SW 1271 (cell line): ENCODE measurements around the gene KNDC1.
"Not testable (repeated sequence)": the region's sequence is repeated elsewhere in the genome, so short reads cannot be mapped to it uniquely, and the experiment has no call there.

Experiments used
- DNase-seq, 2 experiments: peaks; one replicate each; lab custom pipeline; 2025; lab: John Stamatoyannopoulos, UW

Gene KNDC1

DNA sequence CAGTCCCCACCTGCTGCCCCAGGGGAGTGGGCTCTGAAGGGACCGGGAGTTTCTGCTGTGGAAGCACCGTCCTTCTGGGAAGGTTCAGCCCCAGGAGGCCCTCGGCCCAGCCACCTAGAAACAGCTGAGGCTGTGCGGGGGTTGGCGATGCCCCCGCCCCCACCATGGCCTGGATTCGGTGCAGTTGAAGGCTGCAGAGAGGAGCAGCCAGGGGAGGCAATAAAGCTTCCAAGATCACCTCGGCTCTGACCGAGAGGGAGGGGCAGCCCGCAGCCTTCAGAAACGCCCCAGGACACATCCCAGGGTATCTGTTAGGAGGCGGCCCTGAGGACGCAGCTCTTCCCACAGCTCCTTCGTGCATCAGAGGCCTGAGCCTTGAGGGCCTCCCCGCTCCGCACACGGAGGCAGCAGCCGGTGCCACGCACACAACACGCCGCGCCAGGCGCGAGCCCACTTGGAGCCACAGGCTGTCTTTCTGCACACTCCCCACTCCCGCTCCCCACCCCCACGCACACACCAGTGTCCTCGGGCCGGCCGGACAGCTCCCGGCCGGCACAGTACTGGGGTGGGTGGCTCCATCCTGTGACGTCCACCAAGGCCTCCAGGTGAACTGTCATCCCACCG lies 1.6 kb downstream of the KNDC1 start:
- DNase-seq, result no peak

DNA sequence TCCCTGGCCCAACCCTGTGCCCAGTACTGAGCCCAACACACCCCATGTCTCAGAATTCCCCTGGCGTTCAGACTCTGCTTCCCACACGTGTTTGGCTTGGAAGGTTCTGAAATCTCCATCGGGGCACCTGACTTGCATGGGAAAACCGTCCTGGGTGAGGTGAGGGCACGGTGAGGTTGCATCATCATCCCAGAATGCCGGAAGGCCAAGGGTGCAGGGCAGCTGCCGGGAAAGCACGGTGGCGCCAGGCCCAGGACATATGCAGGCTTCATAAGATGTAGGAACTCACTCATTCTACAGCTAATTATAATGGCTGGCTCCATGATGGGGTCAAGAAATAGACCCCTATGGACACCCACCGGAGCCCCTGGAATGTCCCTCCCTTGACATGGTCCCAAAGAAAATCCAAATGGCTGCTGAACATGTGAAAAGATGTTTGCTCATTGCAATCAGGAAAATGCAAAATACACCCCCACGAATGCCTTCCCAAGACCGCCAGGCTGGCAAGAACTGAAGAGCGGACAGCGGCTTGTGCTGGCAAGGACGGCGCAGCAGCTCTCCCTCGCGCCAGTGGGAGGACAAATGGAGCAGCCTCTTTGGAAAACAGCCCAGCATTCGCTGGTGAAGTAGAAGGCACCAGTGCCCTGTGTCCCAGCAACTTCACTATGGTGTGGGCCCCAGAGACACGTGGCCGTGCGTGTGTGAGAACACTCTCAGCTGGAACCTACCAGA lies 2.3 kb downstream of the KNDC1 start:
- no peak for DNase-seq

DNA sequence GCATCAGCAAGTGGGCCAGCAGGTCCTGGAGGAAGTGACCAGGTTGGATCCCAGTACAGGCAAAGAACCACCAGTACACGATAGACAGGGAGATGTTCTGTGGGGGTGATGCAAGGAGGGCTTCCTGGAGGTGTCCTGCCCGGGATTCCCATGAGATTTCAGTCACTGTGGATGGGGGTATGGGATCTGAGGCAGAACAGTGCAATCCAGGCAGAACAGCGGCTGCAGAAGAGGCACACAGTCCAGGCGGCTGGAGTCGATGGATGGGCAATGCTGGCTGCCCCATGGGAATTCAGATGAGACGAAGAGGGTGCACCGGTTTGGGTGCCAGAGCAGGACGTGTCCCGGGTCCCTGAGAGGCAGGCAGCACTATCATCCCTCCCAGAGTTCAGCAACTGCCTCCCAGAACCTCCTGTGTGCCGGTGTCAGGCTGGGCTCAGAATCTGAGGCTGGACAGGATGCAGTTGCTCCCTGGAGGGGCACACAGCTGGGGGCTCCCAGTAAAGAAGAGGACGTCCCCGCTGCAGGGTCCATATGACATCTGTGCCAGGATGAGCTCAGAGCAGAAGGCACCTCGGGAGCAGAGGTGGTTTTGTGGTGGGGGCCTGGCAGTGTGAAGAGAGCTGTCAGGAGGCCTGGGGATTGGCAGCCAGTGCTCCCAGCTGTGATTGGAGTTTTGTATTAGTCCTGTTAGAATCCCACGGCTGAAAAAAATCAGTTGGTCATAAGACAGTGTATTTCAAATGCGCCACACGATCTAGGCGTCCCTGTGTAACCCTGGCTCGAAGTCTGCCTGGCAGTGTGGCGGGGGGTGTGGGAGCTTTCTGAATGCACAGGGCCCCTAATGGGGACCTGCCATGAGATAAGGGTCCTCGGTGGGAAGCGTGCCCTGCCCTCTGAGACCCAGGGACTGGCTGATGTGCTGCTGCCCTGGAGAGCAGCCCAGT lies 3.2 kb downstream of the KNDC1 start:
- no peak for DNase-seq

DNA sequence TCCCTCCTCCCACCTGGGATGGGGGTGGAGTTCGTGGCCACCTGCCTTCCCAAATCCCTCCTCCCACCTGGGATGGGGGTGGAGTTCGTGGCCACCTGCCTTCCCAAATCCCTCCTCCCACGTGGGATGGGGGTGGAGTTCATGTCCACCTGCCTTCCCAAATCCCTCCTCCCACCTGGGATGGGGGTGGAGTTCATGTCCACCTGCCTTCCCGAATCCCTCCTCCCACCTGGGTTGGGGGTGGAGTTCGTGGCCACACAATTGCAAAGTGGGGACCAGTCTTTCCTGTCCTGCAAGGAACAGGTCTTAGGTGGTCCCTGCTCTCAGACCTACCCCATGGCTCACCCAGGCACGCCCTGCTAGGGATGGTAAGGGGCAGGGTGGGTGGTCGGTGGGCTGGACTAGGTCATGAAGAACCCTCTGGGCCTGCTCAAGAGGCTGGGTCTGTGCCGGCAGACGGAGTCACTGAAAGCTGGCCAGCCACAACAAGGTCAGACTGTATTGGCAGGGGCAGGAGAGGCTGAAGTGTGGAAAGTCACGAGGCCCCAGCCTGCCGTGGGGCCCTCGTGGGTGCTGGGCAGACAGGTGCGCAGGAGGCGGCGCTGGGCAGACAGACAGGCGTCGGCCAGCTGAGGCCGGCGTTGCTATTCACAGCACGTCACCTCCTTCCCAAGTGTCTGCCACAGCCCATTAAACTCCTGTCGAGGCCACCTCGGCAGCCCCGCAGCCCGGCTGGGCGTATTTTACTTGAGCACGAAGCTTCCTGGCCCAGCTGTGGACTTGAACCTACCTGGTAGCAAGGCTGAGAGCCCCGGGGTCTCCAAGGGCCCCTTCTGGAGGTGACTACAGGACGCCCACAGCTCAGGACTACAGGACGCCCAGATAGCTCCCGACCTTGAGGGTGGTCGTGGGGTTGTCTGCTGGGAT lies 4.1 kb downstream of the KNDC1 start:
- DNase-seq, result no peak

DNA sequence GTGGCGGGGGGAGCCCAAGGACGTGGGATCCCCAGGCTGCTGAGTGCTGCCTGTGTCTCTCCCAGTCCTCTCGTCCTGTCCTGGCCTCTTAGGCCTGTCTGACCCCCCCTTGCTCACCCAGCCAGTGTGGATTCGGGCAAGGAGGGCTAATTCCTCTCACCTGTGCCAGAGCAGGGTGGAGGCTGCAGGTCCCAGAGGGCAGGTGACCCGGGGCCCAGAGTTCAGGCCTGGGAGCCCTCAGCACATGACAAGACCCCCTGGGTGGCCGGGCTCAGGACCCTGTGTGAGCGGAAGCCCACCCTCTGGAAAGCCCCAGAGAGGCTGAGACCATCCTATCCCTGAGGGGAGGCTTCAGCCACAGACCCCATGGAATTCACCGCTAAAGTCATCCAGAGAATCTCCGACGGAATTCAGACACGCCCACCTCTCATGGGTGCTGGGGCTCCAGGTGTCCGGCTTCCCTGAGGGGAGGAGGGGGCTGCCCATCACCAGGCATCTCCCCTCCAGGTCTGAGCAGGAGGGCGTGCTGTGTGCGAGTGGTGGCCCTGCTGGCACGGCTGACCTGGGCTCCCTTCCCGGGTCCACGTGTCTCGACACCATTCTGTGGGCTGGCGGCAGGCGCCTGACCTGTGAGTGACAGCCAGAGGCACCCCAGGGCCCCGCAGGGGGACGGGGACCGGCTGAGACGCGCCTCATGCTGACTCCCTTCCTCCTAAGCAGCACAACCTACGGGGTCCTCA lies 5.0 kb downstream of the KNDC1 start:
- no peak for DNase-seq

DNA sequence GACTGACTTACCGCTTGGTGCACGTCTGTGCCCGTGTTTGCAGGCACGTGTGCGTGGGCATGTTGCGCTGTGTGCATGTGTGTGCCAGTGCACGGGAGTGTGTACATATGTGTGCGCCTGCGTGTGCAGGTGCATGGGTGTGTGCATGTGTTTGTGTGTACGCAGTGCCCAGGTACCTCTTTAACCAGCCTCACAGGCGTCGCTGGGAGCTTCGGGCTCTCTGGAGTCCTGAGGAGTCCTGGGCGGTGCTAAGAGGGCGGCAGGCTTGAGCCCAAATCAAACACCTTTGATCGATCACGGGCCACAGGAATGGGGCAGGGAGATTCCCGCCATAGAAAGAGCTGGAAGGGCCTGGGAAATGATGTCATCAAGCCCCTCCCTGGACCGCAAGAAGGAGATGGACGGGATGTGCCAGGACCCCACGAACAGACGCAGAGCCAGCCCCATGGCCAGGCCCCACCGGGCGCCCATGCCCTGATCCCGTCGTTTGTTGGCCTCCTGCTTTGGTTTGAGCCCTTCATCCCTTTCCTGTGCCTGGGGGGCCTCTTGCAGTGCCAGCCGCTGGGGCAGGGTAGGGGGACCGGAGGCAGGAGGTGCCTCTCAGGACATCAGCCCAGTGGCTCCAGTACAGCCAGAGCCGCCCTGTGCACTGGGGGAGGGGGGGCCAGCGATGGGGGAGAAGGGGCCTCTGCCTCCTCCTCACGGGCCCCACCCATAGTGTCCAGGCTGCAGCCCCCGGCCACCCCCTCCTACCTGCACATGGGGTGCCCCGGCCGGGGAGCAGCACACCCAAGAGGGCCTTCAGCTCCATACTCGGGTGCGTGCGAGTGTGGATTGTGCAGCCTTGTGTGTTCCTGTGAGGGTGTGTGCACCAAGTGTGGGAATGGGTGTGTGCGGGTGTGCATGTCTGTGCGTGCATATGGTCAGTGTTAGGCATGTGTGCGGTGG lies 5.8 kb downstream of the KNDC1 start:
- no peak for DNase-seq

DNA sequence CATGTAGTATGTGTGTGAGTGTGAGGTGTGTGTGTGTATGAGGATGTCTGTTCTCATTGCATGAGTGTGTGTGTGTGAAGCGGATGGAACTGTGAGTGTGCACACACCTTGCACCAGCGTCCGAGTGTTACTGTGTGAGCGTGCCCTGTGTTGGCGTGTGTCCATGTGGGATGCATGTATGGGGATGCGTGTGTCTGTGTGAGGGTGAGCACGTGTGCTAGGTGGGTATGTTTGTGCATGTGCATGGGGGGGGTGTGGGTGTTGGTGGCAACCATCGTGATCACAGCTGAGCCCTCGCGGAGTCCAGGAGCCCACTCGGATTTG lies 6.4 kb downstream of the KNDC1 start:
- DNase-seq, result no peak

DNA sequence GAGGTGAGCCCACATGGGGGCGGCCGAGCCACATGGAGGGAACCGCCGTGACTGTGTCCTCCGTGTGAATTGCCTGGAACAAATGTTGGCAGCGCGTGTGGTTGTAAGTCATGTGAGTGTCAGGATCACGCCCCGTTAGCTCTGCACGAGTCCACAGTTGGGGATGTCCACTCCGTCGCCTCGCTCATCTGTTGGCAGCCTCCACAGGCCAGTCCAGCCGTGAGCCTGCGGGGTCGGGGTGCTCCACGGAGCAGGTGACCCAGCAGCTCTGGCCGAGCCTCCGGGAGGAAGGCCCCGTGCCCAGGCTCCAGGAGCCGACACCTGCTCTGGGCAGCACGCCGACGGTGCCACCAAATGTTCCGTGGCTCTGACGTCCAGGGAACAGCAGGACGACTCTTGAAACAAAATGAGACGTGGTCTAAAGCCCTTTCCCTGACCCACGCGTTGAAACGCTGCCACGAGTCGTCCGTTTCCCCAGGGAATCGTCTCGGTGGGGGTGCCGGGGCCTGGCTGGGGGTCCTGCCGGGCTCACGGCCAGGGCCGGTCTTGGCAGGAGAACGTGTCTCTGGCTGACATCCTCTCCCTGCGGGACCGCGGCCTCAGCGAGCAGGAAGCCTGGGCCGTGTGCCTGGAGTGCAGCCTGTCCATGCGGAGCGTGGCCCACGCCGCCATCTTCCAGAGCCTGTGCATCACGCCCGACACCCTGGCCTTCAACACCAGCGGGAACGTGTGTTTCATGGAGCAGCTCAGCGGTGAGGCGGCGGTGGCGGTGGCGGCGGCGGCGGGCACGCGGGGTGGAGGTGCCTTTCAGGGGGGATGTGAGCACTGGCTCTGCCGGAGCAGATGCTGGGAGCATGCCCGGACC lies 7.0 kb downstream of the KNDC1 start:
- no peak for DNase-seq

DNA sequence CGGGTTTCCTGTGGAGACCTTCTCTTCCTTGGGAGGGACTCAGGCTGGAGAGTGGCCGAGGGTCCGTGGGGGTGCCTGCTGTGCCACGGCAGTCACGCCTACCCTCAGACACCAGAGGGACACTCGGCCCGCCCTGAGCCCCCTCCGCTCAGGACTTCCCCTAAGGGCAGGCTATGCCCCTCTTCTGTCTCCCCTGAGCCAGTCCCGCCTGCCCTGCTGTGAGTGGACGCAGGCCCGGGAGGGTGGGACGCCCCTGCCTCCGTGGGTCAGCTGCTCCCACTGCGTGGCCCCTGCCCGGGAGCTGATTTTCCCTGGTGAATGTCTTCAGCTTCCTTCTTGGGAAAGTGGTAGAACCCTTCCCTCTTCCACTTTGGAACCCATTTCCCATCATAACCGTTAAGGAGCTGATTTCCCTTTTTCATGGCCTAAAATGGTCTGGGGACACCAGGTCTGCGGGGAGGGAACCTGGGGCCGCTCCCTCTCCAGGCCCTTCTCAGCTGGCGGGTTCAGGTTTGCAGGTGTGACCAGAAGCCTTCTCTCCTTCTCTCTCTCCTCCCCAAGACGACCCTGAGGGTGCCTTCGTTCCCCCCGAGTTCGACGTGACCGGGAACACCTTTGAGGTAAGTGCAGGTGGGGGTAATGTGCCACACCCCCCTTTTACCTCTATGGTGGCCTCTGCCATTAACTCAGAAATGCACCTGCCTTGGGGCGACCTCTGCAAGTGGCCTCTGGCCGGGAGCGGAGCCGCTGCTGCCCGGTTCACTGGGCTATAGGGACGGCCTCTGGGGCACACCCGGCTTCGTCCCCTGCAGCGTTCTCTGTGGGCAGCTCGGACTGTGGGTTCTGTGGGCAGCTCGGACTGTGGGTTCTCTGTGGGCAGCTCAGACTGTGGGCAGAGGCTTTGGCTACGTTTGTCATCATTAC lies 7.9 kb downstream of the KNDC1 start:
- no peak for DNase-seq

DNA sequence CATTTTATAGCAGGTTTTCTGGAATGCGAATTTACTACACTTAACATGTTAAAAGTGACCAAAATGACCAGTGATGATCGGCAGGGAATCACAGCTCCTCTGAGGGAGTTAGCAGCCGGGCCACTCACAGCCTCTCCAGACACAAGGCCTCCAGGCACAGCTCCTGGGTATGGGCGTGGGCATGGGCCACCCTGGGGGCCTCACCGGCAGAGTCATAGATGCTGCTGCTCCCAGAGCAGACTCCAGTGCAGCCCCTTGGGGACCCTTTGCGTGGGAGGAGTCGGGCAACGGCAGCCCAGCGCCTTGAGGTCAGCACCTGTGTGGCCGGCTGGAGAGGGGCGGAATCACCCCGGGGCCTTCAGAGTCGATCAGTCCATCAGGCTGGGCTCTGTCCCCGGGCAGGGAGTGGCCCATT lies 8.6 kb downstream of the KNDC1 start:
- DNase-seq, result no peak

DNA sequence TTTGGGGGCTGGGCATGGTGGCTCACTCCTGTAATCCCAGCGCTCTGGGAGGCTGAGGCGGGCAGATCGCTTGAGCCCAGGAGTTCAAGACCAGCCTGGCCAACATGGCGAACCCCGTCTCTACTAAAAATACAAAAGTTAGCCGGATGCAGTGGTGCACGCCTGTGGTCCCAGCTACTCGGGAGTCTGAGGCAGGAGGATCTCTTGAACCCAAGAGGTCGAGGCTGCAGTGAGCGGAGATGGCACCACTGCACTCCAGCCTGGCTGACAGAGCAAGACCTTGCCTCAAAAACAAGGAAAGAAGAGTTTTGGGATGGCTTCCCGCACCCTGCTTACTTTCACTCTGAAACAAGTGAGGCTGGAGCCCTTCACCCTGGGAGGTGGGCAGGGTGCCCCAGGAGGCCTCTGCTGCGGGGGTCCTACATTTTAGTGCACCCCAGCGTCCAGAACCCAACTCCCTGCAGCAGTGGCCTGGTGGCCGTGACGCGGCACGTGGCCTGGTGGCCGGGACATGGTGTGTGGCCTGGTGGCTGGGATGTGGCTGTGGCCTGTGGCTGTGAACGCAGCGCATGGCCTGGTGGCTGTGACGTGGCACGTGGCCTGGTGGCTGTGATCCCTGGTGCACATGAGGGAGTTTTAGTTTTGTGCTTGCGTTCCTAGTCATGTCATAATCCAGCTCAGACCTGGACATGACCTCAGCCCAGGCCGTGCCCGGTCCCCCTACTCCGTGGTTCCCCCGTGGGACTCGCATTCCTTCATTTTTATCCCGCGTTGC lies 9.3 kb downstream of the KNDC1 start:
- no peak for DNase-seq

DNA sequence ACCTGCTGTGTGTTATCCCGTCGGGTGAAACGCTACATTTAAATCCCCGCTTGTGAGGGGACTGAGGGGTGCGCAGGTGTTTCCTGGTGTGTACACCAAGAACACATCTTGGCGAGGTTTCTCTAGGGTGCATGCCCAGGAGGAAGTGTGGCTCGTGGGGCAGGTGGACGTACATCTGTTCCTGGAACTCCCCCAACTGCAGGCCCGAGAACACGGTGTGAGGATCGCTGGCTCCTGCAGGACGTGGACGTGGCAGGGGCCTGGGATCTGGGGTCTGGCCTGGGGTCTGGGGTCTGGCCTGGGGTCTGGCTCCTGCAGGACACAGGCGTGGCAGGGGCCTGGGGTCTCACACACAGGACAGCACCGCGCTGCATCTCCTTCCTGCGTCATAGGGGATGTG lies 10.1 kb downstream of the KNDC1 start:
- DNase-seq, result no peak

DNA sequence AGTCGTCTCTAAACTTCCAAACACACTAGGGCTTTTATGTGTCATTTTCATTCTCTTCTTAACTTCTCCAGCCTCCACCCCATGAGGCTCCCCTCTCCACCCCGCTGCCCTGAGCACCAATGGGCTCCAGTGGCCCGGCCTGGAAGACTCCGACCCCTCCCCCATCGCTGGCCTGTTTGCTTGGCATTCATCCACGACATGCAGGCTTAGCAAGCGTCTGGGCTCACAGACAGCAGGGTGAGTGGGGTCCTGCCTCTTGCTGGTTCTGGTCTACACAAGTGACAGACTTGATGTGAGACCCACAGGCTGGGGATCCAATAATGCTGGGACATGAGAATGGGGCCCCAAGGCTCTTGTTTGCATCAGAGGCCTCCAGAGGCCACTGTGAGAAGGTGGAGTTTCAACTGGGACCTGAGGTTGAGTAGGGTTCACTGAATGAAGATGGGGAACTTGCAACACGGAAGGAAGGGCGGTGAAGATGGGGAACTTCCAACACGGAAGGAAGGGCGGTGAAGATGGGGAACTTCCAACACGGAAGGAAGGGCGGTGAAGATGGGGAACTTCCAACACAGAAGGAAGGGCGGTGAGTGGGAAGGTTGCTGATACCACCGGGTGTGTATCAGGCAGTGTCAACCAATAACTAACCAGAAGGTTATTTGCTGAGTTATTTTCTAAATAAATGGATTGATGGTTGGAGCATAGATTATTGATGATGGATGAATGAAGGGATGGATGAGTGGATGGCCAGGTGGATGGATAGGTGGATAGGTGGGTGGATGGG lies 14.0 kb downstream of the KNDC1 start:
- no peak for DNase-seq

DNA sequence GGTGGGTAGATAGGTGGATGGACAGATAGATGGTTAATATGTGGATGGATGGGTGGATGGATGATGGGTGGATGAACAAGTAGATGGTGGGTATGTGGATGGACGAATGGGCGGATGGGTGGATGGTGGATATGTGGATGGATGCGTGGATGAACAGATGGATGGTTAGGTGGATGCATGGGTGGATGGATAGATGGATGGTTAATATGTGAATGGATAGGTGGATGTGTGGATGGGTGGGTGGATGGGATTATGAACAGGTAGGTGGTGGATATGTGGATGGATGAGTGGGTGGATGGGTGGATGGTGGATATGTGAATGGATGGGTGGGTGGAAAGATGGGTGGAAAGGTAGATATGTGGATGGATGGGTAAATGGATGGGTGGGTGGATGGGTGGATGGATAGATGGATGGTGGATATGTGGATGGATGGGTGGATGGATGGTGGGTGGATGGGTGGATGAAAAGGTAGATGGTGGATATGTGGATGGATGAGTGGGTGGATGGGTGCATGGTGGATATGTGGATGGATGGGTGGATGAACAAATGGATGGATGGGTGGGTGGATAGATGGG lies 14.8 kb downstream of the KNDC1 start:
- no peak for DNase-seq

DNA sequence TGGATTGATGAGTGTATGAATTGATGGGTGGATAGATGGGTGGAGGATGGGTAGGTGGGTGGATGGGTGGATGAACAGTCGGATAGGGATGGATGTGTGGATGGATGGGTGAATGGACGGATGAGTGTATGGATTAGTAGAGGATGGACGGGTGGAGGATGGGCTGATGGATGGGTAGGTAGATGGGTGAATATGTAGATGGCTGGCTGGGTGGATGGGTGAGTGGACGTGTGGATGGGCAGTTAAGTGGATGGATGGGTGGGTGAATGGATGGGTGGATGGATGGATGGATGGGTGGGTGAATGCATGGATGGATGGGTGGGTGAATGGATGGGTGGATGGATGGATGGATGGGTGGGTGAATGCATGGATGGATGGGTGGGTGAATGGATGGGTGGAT lies 15.6 kb downstream of the KNDC1 start:
- not testable (repeated sequence) for DNase-seq

DNA sequence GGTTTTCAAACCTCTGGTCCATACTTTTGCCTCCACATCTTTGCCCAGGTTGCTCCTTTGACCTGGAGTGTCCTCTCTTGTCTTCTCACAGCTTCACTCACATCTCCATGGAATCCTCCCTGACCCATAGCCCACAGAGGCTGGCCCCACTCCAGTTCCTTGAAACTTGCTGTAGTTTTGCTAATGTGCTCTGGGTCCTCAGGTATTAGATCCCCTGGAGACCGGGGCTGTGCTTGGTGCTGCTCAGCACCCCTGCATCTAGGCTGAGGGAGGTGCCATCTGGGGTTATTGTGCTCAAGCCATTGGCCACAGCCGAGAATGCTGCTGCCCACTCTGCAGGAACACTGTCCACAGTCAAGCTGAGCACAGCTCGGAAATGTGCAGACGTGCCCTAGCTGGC lies 16.5 kb downstream of the KNDC1 start:
- DNase-seq, result no peak
